AG10803 (cell line): ENCODE results near the gene SLC1A2.

ENCODE experiments used
- DNase-seq: peaks from one replicate; pipeline ENCODE4 v3.0.0; 2010; ENCODE audit warnings: low read depth
- H3K4me3 ChIP-seq: 2 replicates; pipeline ENCODE4 v1.5.1; 2011; ENCODE audit warnings: mild to moderate bottlenecking, low read length, control low read depth
- CTCF ChIP-seq: conservative IDR thresholded peaks from 2 replicates; pipeline ENCODE4 v1.5.1; 2011; ENCODE audit warnings: mild to moderate bottlenecking, low read length, control low read depth, inconsistent platforms

Gene SLC1A2

GRCh38 chr11:35424157-35424940, 5.0 kb upstream of the SLC1A2 start:
- no peak overlapping the region for H3K4me3 ChIP-seq
- peak; percentile 90 for DNase-seq
- TF ChIP-seq CTCF: no peak

GRCh38 chr11:35420371-35420770, 1.0 kb upstream of the SLC1A2 start:
- no peak for TF ChIP-seq CTCF
- DNase-seq: no peak
- H3K4me3 ChIP-seq: peak overlapping the region; percentile 0; the same call in 1 of the 2 replicates

- H3K4me3 ChIP-seq: peak overlapping the region; percentile 56
- no peak for TF ChIP-seq CTCF
- DNase-seq: no peak
These were observed 524 bp upstream of the SLC1A2 start for GRCh38 chr11:35419830-35420333.

- DNase-seq: peak; percentile 29
- no peak for TF ChIP-seq CTCF
- peak overlapping the region; percentile 56 for H3K4me3 ChIP-seq
These were observed 825 bp downstream of the SLC1A2 start for GRCh38 chr11:35418282-35419183.

- TF ChIP-seq CTCF: no peak
- no peak overlapping the region for H3K4me3 ChIP-seq
- DNase-seq: no peak
These were observed 3.9 kb downstream of the SLC1A2 start for GRCh38 chr11:35415487-35415886.

GRCh38 chr11:35414776-35415175, 4.6 kb downstream of the SLC1A2 start:
- no peak for DNase-seq

More at GRCh38 chr11:35414776-35415175, 4.6 kb downstream of the SLC1A2 start:
- H3K4me3 ChIP-seq: no peak overlapping the region
- TF ChIP-seq CTCF: no peak
